ENCODE measurements around the gene CPT1A. TPM values are rescaled to one million over a fixed set of nuclear protein-coding genes. Genes with fewer than 3 reads are reported as not detected.

The CPT1A gene
- total RNA-seq, 2 donors from 2014 or later: 29.5 to 33.3 TPM

DNA sequence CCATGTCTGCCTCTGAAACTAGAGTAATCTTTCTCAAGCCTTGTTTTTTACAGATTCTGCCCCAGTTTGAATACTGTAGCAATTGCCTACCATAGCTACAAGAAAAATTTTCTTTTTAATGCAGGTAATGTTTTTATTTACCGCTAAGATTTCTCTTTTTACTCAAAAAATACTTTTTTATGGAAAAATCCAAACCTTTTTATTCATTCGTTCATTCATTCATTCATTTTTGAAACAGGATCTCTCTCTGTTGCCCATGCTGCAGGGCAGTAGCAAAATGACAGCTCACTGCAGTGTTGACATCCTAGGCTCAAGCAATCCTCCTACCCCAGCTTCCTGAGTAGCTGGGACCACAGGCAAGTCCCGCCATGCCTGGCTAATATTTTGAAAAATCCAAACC is 2.7 kb upstream of the CPT1A start:
- Mint-ChIP-seq H3K27ac (peak overlapping the region; percentile 56), H3K36me3 (ENCODE audit: low read depth) (no peaks in the 10 kb centered on the region), H3K27me3 (peaks cover 5% of the 10 kb centered on the region), H3K4me3 (peak overlapping the region; percentile 95), H3K4me1 (peaks cover 8% of the 10 kb centered on the region)
- DNase-seq (no peak), ATAC-seq (no peak)
- no peaks in the 10 kb centered on the region for H3K9me3 ChIP-seq (ENCODE audit: control insufficient read depth, low read length, poor library complexity, severe bottlenecking)

DNA sequence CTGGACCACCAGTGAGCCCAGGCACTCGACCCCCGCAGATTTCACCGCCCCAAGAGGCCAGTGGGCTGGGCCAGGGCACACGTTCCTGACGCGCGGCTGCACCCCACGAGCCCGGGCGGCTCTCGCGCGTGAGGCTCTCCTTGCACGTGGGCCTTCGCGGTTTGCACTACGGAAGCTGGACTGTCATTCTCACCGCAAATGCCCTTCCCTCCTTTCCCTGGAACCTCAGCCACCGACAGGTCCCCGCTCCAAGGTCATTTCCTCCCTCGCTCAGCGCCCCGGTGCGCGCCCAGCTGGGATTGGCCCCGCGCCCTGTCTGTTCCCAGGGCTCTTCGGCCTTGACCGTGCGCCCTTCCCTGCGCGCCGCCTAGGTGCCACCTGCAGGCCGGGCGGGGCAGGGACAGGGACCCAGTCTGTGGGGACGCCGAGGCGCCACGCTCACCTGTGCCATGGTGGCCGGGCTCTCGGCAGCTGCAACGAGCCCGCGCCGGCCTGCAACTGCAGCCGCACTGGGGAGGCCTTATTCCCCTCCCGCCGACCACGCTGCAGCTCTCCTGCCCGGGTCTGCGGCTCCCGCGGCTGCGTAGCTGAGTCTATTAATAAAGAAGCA is 2.1 kb upstream of the CPT1A start:
- Mint-ChIP-seq H3K27me3 (peaks cover 5% of the 10 kb centered on the region), H3K27ac (peak overlapping the region; percentile 56), H3K36me3 (ENCODE audit: low read depth) (no peaks in the 10 kb centered on the region), H3K4me3 (peak overlapping the region; percentile 95), H3K4me1 (peaks cover 11% of the 10 kb centered on the region)
- DNase-seq (peak; percentile 60 to 61 (median 61)), ATAC-seq (peak; percentile 61)
- no peaks in the 10 kb centered on the region for H3K9me3 ChIP-seq (ENCODE audit: control insufficient read depth, low read length, poor library complexity, severe bottlenecking)

DNA sequence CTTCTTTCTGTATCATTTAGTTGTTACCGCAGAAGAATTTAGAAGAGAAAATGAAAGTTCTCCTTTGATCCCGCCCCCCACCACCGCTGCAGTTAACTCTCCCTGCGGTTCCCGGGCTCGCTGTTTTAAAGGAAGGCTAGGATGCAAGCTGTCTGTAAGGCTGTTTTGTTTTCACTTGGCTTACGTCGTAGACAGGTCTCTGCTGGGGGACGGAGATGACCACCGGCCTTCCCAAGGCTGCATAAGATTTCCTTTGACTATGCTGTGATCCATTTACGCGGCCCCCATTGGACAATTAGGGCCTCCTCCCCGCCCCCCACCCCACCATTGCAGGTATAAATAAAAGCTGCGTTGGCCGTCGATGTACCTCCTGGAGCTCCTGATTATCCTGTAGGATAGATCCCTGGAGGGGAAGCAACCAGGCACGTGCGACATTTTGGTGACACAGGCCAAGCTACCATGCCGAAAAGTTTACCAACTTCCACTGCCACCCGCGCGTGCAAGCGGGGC is 1.4 kb upstream of the CPT1A start:
- no peaks in the 10 kb centered on the region for H3K9me3 ChIP-seq (ENCODE audit: control insufficient read depth, low read length, poor library complexity, severe bottlenecking)
- Mint-ChIP-seq H3K36me3 (ENCODE audit: low read depth) (no peaks in the 10 kb centered on the region), H3K27me3 (peaks cover 5% of the 10 kb centered on the region), H3K27ac (peak overlapping the region; percentile 39), H3K4me1 (peaks cover 12% of the 10 kb centered on the region), H3K4me3 (peak overlapping the region; percentile 95)
- ATAC-seq: no peak
- DNase-seq: peak in 1 of 3 donors; percentile 41

DNA sequence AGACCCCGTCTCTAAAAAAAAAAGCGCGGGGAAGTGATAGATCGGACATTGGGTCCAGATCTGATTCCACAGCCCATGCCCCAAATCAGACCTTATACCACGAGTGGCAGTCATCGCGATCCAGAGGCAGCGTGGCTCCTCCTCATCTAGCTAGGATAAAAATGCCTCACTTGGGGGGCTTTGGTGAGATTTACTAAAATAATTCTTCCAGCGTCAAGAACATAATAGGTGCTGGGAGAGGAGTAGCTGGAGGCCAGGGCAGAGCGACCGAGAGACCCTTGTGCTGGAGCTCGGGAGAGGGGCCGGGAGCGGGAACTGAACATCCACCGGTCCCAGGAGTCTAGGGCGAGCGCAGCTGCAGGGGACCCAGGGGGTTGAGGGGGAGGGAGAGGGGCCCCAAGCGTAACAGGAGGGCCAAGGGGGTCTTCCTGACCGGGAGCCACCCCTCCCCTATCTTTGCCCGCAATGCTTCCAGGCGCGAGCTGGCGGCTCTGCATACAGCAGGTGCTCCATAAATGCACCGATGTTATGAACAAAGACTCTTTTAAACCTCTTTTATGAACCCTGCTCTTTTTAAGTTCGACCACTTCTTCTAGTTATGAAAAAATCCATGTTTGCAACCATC is 823 bp upstream of the CPT1A start:
- H3K36me3 Mint-ChIP-seq (ENCODE audit: low read depth): no peaks in the 10 kb centered on the region
- H3K4me1 Mint-ChIP-seq: peaks cover 17% of the 10 kb centered on the region
- no peaks in the 10 kb centered on the region for H3K9me3 ChIP-seq (ENCODE audit: control insufficient read depth, low read length, poor library complexity, severe bottlenecking)
- H3K27me3 Mint-ChIP-seq: peaks cover under 1% of the 10 kb centered on the region
- H3K27ac Mint-ChIP-seq: peak overlapping the region; percentile 39
- H3K4me3 Mint-ChIP-seq: peak overlapping the region; percentile 95
- ATAC-seq (no peak), DNase-seq (no peak)

DNA sequence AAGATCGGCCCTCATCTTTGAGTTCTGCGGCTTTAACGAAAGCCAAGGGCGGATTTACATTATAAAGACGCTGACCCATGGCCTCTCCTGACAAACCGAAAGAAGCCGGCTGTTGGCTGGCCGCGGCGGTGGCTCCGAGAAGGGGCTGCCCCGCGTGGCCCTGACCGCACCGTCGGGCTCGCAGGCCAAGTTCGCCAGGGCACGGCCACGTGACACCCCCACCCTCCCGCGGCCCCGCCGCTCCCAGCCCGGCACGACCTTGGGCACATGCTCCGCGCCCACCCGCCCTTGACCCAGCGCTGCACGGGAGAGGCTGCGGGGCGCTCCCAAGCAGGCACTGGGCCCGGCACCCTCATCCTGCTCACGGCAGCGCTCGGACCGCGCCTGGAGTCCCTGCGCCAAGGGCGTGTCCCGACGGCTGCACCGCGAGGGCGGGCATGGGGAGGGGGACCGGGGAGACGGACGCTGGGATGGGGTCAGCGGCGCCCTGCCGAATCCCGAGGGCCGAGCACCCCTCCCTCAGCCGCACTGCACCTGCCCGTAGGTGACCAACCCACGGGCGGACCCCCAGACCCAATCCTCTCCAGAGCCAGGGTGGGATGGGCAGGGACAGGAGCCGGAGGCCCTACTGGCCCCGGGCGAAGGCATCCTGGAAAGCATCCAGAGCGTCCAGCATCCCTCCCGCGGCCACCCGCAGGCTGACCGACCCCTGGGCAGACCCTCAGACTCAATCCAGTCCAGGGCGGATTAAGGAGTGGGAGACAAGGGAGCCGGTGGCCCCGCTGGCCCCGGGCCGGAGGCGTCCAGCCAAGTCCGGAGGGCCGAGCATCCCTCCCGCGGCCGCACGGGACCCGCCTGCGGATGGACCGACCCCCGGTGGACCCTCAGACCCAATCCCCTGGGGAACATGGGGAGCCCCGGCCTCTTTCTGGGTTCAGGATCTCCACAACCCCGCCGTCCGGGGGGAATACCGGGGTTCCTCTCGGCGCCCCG is 759 bp downstream of the CPT1A start:
- no peak for ATAC-seq

DNA sequence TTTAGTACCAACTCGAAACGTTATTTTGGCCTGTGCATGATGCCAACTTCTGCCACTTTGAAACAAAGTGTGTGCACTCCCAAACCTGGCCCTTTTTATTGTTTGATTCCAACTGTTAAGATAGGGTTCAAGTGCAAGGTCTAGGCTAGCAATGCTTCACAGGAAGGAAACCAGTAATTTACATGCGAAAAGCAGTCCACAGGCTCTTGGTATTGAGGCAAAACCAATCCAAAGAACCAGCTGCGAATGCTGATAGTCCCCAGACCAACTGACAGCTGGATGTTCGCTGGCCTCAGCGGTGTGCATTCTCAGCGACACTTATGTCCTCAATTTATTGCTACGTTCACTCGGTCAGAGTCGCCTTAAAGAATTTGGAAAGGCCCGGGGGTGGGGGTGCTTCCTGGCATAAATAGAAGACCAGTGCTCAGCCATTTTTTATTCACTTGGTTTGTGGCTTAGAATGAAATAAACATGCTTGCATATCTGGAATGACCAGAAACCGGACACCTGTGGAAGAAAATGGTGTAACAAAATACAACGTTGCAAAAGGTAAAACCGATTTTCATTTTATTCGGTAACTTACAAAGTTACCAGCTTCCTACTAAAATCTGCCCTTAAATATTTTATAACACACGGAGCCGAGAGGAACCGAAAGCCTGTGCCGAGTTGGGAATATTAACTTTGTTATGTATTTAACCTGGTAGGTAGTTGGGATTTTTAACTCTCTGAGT is 1.6 kb downstream of the CPT1A start:
- Mint-ChIP-seq H3K36me3 (ENCODE audit: low read depth) (no peaks in the 10 kb centered on the region), H3K4me1 (peaks cover 28% of the 10 kb centered on the region), H3K27me3 (no peaks in the 10 kb centered on the region), H3K27ac (peak overlapping the region; percentile 91), H3K4me3 (peak overlapping the region; percentile 86)
- no peaks in the 10 kb centered on the region for H3K9me3 ChIP-seq (ENCODE audit: control insufficient read depth, low read length, poor library complexity, severe bottlenecking)
- peak; percentile 7 for ATAC-seq
- no peak for DNase-seq

More for the DNA sequence above, 759 bp downstream of the CPT1A start:
- Mint-ChIP-seq H3K4me1 (peaks cover 24% of the 10 kb centered on the region), H3K4me3 (peak overlapping the region; percentile 86), H3K27ac (peak overlapping the region; percentile 91), H3K36me3 (ENCODE audit: low read depth) (no peaks in the 10 kb centered on the region), H3K27me3 (no peaks in the 10 kb centered on the region)
- DNase-seq: no peak
- no peaks in the 10 kb centered on the region for H3K9me3 ChIP-seq (ENCODE audit: control insufficient read depth, low read length, poor library complexity, severe bottlenecking)

DNA sequence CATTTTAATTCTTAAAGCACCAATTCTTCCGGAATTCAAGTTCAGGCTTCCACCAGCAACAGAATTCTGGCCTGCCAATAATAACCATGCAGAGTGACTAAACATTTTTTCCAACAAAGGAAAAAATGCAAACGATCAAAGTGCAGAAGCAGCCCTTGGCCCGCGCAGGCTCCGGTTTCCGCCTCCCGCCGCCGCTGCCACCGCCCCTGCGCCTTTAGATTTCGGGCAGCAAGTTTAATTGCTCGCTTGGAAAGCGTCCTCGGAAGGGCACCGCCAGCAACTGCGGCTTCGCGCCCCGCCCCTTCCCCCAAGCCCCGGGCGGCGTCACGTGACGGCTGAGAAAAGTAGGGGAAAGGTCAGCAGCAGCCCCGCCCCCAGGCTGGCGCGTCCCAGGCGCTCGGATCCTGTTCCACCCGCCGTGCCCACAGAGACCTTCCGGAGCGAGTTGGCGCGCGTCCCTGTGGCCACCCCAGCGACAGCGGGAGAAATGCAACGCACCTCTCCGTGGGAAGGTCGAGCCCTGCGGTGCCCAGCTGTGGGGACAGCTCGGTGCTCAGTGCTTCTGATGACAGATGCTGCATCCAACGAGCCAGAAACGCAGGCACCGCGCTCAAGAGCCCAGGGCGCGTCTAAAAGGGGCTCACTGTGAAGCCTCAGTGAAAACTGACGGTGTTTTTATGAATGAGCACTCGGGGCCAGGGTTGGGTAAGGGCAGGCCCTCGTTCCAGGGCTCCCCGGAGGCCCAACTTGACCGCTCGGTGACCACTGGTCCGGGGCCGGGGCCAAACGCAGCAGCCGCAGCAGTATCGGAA is 2.5 kb downstream of the CPT1A start:
- H3K9me3 ChIP-seq (ENCODE audit: control insufficient read depth, low read length, poor library complexity, severe bottlenecking): no peaks in the 10 kb centered on the region
- H3K4me1 Mint-ChIP-seq: peaks cover 28% of the 10 kb centered on the region
- DNase-seq (peak; percentile 89 to 92 (median 92)), ATAC-seq (peak; percentile 75)
- H3K36me3 Mint-ChIP-seq (ENCODE audit: low read depth): no peaks in the 10 kb centered on the region
- peak overlapping the region; percentile 91 for H3K27ac Mint-ChIP-seq
- no peaks in the 10 kb centered on the region for H3K27me3 Mint-ChIP-seq
- H3K4me3 Mint-ChIP-seq: peak overlapping the region; percentile 86

DNA sequence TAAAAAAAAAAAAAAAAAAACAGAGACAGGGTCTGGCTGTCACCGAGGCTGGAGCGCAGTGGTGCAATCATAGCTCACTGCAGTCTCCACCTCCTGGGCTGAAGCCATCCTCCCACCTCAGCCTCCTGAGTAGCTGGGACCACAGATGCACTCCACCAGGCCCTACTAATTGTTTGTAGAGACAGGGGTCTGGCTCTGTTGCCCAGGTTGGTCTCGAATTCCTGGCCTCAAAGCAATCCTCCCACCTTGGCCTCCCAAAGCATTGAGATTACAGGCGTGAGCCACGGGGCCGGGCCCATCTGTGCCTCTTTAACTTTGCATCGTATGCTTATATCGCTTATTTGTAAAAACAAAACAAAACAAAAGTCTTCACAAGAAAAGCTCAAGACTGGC is 3.1 kb downstream of the CPT1A start:
- H3K9me3 ChIP-seq (ENCODE audit: control insufficient read depth, low read length, poor library complexity, severe bottlenecking): no peaks in the 10 kb centered on the region
- DNase-seq (no peak), ATAC-seq (no peak)
- Mint-ChIP-seq H3K27me3 (no peaks in the 10 kb centered on the region), H3K27ac (peak overlapping the region; percentile 91), H3K4me1 (peaks cover 28% of the 10 kb centered on the region), H3K36me3 (ENCODE audit: low read depth) (no peaks in the 10 kb centered on the region), H3K4me3 (peak overlapping the region; percentile 86)

DNA sequence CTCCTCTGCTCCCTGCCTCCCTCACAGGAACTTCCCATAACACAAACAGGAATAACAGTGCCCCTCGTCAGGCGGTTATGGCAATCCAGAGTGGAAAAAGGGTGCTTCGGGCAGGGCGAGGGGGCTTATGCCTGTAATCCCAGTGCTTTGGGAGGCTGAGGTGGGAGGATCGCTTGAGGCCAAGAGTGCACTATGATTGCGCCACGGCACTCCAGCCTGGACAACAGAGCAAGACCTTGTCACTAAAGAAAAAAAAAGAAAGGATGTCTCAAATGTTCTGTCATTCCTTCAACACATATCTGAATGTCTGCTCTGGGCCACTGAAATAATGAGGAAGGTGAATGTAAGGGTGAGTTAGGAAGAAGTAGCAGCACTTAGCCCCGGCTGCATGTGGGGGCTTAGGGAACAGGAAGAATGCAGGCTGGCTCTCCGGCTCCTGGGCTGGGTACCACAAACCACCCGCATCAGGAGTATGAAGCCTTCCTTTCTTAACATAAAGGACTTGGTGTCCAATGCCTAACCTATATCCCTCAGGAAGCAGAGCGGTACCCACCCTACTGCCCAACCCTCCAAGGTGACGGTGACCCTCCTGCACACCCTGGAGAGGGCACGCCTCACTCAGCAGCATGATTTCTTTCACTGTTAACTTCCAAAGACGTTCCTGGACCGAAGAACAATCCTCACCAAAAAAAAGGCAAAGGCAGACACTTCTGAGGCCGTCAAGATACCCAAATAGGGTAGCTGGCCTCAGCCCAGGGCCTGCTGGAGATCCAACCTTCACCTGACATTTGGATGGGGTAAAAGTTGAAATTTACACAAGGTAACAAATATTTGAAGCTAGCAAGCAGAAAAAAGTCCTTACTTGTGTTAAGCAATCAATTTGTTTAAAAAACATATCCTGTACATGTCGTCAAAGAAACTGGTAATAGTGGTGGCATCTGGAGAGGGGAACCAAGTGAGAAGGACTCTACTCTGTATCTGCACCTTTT is 3.8 kb downstream of the CPT1A start:
- Mint-ChIP-seq H3K27me3 (no peaks in the 10 kb centered on the region), H3K27ac (peak overlapping the region; percentile 91), H3K4me3 (peak overlapping the region; percentile 53), H3K4me1 (peaks cover 27% of the 10 kb centered on the region), H3K36me3 (ENCODE audit: low read depth) (no peaks in the 10 kb centered on the region)
- H3K9me3 ChIP-seq (ENCODE audit: control insufficient read depth, low read length, poor library complexity, severe bottlenecking): no peaks in the 10 kb centered on the region
- ATAC-seq (no peak), DNase-seq (no peak)

DNA sequence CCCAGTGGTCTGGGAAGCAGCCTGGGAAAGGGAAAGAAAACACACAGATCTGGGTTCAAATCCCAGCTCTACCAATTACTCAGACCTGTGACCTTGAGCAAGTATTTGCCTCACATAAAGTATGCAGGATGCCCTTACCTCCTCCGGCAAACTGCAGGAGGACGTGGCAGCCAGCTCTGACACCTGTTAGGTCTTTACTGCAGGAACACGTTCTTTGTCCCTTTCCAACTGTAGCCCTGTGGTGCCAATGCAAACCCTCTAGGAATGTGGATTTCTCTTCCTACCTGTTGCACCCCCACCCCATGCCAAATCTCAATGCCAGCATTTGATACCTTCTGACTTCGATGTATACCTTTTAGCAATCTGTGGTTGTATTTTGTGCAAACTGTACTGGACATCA is 6.0 kb downstream of the CPT1A start:
- H3K36me3 Mint-ChIP-seq (ENCODE audit: low read depth): no peaks in the 10 kb centered on the region
- no peaks in the 10 kb centered on the region for H3K9me3 ChIP-seq (ENCODE audit: control insufficient read depth, low read length, poor library complexity, severe bottlenecking)
- H3K4me3 Mint-ChIP-seq: no peak overlapping the region
- DNase-seq (no peak), ATAC-seq (no peak)
- H3K27me3 Mint-ChIP-seq: no peaks in the 10 kb centered on the region
- H3K27ac Mint-ChIP-seq: no peak overlapping the region
- H3K4me1 Mint-ChIP-seq: peaks cover 29% of the 10 kb centered on the region

DNA sequence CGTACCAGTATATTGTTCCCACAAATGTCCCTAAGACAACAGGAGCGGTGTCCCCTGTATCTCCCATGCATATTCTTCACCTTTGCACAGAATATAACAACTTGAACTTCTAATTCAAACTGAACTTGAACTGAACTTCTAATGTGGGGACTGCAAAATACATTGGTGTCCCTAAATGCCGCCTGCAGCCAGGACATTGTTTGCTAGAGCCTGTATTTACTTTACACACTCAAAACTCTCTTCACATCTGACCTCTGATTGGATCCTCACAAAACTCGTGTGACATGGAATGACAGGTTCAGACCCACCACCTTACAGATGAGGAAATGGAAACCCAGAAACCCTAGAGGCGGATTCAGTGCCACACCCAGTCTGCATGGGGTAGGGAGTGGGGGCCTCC is 6.4 kb downstream of the CPT1A start:
- Mint-ChIP-seq H3K36me3 (ENCODE audit: low read depth) (no peaks in the 10 kb centered on the region), H3K4me1 (peaks cover 33% of the 10 kb centered on the region), H3K4me3 (no peak overlapping the region), H3K27ac (no peak overlapping the region), H3K27me3 (no peaks in the 10 kb centered on the region)
- no peaks in the 10 kb centered on the region for H3K9me3 ChIP-seq (ENCODE audit: control insufficient read depth, low read length, poor library complexity, severe bottlenecking)
- ATAC-seq (no peak), DNase-seq (no peak)
